GM21576 (cell line): ENCODE measurements around the gene PPP2R5B.
A peak's percentile ranks its signal among the peaks of the same experiment; 100 is the strongest.

Experiments
- ATAC-seq: cut with Tn5 transposase; IDR thresholded peaks from one replicate; pipeline ENCODE4 v1.9.1; 2021; ENCODE audit warnings: mild to moderate bottlenecking, moderate library complexity; ENCODE audit not compliant: unreplicated experiment

The PPP2R5B gene

DNA sequence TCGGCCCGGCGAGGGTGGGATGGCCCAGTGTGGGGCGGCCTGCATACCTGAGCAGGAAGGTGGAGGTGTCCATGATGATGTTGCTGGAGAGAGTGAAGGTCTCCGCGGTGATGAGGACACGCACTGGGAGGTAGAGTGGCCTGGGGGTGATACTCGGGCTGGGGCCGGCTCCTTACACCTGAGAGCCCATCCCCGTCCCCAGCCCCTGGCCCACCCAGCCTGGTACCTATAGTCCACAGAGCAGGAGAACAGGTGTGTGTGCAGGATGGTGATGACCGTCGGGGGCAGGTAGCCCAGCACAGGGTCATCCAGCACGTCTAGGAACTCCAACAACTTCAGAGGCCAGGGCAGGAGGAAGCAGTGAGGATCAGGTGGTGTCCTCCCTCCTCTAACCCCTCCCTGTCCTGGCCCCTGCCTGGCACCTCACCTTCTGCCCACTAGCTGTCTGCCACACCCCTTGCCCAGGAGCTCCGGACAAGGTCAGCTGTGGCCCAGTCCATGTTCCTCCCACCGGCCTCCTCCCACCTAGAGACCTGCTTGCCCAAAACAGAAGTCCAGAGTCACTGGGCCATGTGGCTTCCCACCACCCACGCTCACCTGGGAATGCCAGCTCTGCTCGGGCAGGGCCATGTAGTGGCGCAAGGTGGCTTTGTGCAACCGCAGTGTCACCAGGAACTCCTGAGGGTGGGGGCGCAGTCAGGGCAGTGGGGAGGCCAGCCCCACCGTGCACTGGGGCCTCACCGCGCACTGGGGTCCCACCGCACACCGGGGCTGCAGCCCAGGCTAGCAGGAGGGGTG, 18.8 kb upstream of the PPP2R5B start:
- no peak for ATAC-seq

- ATAC-seq = no peak
These were observed 18.2 kb upstream of the PPP2R5B start for GRCh38 chr11:64906314-64906635.

GRCh38 chr11:64908766-64909165, 15.7 kb upstream of the PPP2R5B start:
- no peak for ATAC-seq

- ATAC-seq = no peak
These were observed 14.7 kb upstream of the PPP2R5B start for GRCh38 chr11:64909653-64910343.

GRCh38 chr11:64910451-64911093, 13.9 kb upstream of the PPP2R5B start:
- no peak for ATAC-seq

GRCh38 chr11:64911142-64911541, 13.3 kb upstream of the PPP2R5B start:
- ATAC-seq = no peak

DNA sequence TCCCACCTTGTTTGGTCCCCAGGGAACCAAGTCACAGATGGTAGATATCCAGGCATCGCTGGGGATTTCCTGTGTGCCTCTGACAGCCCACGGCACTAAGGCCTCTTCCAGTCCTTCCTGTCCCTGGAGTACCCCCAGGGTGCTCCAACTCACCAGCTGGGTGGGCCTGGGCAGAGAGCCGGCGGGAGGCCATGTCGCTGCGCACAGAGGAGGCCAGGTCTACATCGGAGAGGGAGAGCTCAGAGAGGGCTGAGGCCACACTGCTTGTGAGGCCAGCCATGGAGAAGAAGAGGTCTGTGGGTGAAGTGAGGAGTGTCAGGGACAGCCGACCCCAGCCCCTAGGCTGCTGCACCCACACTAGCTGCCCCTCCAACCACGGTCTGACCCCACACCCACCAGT, 12.8 kb upstream of the PPP2R5B start:
- ATAC-seq = no peak

DNA sequence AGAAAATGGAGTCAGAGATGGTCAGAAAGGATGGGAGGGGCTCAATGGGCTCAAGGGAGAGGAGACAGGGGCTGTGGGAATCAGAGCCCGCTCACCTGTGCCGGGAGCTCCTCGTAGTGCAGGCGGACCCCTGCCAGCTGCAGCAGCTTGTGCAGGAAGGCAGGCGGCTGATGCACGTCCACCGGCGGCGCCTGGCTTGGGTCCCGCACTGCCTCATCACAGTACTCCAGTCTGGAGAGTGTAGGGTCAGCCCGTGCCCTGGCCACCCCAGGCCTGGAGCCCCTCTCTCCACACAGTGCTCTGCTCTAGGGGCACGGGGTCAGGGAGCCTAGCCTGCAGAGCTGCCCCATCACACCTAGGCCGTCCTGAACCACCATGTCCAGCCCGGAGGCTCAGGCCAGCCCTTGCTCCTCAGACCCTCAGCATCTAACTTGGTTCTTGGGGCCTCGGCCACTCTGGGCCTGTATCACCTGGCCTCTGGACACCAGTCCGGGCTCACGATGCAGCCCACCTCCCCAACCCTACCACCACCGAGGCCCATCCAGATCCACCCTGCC, 11.2 kb upstream of the PPP2R5B start:
- ATAC-seq = no peak

GRCh38 chr11:64914123-64914522, 10.4 kb upstream of the PPP2R5B start:
- no peak for ATAC-seq

- no peak for ATAC-seq
These were observed 9.1 kb upstream of the PPP2R5B start for GRCh38 chr11:64915376-64915887.

DNA sequence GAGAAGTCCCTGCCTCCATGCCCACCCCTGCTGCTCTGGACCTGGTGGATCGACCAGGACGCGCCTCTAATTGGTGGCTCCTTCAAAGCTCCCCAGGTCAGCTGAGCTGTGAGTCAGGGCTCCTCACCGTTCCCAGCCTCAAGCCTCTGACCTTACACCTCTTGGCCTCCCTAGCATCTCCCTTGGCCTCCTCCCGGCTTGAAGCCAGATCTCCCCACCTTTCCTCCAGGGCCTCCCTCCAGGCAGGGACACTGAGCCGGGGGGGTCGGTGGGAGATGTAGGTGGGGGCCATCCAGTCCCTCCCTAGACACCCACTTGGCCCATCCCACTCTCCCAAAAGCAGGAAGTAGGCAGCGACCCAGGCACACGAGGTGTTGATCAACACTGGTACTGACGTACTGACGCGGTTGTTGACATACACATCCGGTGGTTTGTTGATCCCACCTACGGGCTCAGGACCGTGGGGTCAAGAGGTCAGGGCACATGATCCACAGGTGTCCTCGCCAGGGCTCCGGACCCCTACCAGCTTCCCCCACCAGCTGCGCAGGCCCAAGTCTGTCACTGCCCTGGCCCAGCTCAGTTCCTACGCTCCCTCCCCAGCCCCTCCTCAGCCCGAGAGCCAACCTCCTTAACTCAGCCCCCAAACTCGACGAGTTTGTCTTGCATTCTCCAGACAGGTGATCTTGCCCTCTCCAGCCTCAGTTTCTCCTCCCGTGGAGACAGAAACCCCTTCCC, 8.3 kb upstream of the PPP2R5B start:
- no peak for ATAC-seq

DNA sequence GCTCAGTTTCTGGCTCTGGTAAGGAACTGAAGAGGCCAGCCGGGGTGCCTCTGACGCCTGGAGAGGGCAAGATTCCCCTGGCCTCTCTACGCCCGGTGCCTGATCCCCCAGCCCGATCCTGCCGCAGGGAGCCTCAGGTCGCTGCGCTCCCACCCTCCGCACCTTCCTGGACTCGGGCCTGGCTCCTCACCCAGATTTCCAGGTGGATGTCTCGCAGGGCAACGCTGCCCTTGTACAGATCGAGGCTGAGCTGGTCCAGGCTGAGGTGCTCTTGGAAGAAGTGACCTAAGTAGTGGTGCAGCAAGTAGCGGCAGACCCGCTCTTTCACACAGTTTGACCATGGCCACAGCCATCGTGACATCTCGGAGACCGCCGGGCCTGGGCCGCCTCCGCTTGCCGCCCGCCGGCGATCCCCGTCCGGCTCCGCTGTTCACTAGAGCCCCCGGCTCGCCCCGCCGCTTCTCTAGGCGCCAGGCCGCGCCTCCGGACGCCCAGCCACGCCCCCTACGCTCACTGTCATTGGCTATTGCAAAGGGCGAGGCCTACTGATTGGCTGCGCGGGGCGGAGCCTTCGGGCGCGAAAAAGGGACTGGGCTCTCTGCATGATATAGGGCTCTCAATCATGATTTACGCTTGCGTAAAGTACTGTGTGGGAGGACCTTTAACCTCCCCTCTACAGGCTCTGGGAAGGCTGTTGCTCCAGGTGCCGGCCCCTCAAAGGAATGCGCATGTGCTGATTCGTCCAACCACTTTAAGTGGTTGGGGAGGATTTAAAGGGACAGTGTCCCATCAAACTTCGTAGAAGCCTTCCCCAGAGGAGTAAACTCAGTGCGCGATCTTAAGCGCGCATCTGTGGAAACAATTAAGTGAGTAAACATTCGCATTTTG, 7.5 kb upstream of the PPP2R5B start, which contains the start of gene ATG2A:
Gene ATG2A (minus strand): TSS at position 435 of the 888 bp plus-strand sequence. CDS start 74 bp downstream, at position 361.
- ATAC-seq = peak; percentile 93

GRCh38 chr11:64917663-64917995, 6.9 kb upstream of the PPP2R5B start:
- ATAC-seq = no peak

GRCh38 chr11:64918017-64918416, 6.5 kb upstream of the PPP2R5B start:
- ATAC-seq = no peak

- no peak for ATAC-seq
These were observed 4.9 kb upstream of the PPP2R5B start for GRCh38 chr11:64919627-64920026.

DNA sequence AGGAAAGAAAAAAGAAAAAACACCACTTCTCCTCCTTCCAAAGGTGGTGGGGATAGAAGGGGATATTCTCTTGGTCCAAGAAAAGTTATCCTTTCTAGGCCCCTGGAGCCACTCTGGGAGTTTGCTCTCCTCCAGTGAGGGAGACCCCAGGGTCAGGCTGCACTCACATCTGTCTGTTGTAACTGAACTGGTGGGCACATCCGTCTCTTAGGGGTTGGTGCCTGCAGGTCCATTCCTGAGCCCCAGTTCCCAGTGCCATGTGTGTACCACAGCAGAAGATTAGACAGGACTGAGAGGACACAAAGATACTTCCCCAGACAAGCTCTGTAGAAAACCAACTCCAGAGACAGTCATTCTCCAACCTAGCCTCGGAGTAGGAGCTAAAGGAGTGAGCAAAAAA, 4.4 kb upstream of the PPP2R5B start:
- ATAC-seq = no peak

DNA sequence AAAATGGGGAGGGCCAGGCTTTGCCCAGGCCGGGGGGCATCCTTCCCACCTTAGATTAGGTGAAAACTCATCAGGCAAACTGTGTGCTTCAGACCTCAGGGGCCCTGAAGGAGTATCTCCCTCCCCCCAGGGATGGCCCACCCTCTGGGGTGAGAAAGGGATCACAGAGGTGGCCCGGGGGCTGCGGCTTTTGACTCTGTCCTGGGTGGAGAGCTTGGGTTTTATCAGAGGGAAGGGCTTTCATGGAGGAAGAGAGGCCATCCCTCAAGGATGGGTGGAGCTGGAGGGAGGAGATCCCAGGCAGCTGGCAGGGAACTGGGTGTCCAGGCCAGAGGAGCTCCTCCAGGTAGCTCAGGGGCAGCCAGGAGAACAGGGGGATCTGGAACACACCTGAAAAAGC, 3.1 kb upstream of the PPP2R5B start:
- no peak for ATAC-seq

- ATAC-seq = no peak
These were observed 1.3 kb upstream of the PPP2R5B start for GRCh38 chr11:64923151-64923661.

DNA sequence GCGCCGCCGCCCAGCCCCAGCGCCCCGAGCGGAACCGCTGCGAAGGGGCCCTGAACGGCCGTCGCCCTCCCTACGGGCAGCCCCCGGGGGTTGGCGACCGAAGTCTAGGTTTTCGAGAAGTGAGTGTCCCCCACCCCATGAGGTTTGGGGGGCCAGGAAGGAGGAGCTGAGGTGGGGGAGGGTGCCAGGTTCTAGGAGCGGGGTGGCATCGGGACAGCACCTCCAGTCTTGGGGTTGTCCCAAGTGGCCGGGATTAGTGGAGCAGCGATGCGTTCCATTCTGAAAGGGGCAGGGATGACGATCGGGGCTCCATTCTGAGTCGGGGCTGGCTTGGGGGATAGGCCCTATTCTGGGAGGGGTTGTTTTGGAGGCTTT, 408 bp downstream of the PPP2R5B start:
- no peak for ATAC-seq
